ENCODE measurements around the gene FAM210B.
"Not testable (repeated sequence)": the region's sequence is repeated elsewhere in the genome, so short reads cannot be mapped to it uniquely, and the experiment has no call there.

FAM210B gene, protein sequence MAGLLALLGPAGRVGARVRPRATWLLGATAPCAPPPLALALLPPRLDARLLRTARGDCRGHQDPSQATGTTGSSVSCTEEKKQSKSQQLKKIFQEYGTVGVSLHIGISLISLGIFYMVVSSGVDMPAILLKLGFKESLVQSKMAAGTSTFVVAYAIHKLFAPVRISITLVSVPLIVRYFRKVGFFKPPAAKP

GRCh38 chr20:56358600-56359211, at the start of gene FAM210B:
FAM210B (plus strand) TSS chr20:56358974; CDS start chr20:56359006, 32 bp downstream.
- peak; percentile 83 for DNase-seq

- DNase-seq, result no peak
Measured at GRCh38 chr20:56316051-56316450, 42.7 kb upstream of the FAM210B start.

- no peak for DNase-seq
Measured at GRCh38 chr20:56316483-56316882, 42.3 kb upstream of the FAM210B start.

DNA sequence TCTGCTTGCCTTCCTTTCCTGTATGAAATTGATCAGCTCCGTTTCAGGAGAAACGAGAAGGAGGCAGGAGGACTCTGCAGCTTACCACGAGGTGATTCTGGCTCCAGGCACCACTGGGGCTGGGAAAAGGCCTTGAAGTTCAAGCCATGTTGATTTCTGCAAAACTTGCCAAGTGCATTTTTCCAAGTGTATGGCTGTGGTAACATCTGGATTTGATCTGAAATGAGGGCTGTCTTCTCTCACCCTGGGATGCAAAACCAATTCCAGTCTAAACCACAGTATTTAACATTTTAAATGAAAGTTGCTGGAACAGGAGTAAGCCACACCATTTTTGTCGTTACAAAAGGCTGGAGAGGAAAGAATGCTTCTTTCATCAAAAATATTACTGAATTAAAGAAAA, 36.1 kb upstream of the FAM210B start:
- DNase-seq, result no peak

DNA sequence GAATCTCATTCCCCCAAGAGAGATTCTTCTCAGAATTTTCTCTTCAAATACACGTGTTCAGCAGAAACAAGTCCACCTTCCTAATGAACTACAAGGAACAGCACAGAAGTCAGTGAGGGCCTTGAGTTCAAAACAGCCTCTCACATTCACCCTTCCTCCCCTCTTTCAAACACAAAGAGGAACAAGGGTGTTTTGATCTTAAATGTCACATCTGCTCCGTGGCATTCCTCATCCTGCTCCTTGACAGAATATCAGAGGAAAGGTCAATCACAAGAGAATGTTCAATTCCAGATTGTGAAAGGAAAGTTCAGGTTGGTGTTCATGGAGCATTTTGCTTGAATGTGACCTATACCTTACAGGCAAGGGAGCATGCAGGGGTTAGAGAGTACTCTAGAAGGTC, 35.6 kb upstream of the FAM210B start:
- DNase-seq, result no peak

GRCh38 chr20:56323656-56324055, 35.1 kb upstream of the FAM210B start:
- DNase-seq, result no peak

GRCh38 chr20:56324806-56325205, 34.0 kb upstream of the FAM210B start:
- no peak for DNase-seq

DNA sequence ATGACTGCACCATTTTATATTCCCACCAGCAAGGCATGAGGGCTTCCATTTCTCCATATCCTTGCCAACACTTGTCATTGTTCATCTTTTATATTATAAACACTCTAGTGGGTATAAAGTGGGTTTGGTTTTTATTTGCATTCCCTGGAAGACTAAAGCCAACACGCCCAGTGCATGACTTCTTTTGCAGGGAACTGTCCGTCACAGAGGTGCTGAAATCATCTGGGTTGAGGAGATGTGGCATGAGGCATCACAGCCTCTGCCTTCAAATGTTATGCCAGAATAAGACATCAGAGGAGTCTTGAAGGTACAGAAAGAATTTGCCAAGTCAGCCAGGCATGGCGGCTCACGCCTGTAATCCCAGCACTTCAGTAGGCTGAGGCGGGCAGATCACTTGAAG, 29.9 kb upstream of the FAM210B start:
- DNase-seq, result no peak

- DNase-seq, result not testable (repeated sequence)
Measured at GRCh38 chr20:56336709-56337108, 22.1 kb upstream of the FAM210B start.

DNA sequence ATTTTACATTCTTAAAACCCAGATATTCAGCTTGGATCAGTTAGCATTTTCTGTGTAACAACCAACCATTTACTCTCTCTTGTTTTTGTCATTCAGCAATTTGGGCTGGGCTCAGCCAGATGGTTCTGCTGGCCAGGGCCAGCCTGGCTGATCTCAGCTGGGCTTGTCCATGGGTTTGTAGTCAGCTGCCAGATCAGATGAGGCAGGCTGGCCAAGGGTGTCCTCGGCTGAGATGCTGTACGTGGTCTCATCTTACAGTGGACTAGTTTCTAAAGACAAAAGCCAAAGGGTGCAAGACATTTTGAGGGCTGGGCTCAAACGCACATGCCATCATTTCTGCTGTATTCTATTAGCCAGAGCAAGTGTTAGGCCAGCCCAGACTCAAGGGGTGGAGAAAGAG, 16.0 kb upstream of the FAM210B start:
- no peak for DNase-seq

DNA sequence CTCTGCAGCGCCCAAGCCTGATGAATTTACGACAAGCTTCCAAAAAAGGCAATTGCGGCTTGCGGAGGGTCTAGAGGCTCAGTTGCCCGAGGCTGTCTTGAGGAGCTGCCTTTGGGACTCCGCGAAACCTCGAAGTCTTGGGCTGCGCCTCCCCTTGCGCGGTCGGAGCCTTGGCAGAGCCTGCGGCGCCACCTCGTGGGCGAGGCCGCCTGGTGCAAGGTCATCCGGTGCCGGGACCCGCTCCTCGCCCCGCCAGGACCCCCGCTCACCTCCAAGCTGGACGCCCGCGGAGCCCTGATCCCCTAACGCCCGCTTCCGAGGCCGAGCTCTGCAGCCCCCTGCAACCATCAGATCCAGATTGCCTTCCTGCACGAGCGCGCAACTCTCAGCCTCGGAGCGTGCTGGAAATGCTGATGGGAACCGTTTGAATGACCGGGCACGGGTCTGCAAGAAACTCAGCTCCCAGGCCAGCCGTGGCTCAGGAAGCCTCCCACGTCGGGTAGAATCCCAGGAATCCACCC, 14.9 kb upstream of the FAM210B start:
- DNase-seq, result no peak

GRCh38 chr20:56345911-56346310, 12.9 kb upstream of the FAM210B start:
- no peak for DNase-seq

- no peak for DNase-seq
Measured at GRCh38 chr20:56347628-56348304, 11.0 kb upstream of the FAM210B start.

- no peak for DNase-seq
Measured at GRCh38 chr20:56348305-56348693, 10.5 kb upstream of the FAM210B start.

DNA sequence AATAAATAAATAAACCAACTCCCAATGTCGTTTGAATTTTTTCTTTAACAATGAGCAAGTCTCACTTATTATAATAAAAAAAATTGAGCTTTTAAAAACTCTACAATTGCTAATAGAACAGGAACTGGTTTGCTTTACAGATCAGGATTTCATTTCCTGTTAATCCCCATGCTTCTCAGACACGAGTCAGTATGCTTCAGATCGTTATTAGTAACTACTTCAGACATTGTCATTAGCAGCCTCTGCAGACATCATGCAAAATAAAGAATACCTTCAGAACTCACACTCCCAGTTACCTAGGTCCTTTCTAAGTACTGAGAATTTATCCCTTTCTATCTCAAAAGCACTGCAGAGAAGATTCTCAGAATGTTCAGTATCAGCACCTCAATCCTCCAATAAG, 10.0 kb upstream of the FAM210B start:
- no peak for DNase-seq

DNA sequence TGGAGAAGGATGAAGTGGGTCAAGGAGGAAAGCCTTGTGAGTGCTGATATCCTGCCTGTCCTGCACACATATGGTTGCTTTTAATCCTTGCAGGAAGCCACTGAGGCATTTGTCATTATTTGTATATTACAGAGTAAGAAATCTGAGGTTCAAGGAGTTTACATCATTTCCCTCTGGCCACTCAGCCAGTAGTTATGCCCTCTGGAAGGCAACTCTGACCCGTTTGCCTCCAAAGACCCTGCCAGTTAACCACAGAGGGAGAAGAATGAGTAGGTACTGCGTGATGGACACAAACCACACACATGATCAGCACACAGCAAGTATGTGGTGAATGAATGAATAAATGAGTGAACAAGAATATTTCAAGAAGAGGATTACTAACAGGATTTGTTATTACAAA, 7.9 kb upstream of the FAM210B start:
- DNase-seq, result no peak

DNA sequence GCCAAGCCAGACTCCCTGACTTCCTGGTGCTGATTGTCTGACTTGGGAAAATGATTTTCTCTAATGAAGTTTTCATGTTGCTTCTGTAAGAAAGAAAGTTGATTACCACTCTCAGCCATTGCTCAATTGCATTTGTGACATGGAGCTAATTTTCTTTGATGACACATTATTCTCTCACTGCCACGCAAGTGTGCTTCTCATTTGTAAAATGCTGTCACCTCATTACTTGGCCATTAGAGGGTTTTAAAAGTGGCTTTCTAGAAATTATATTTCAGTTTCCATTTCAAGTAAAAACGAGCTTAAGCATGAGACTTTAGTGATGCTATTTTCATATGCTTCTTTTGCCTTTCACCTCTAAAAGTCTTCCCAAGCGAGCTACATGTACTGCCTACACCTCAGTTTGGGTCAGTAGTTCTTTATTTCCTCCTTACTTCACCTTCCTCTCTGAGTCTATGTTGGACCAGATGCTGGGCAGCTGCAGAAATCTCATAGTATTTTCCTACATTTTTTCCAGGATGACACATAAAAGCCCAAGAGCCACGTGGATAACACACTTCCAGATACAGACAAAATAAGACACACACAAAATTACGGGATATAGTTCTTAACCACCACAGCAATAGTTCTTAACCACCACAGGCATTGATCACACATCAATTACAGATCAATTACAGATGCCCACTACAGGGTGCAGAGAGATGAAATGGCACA, 6.3 kb upstream of the FAM210B start:
- DNase-seq, result no peak

GRCh38 chr20:56353356-56353755, 5.4 kb upstream of the FAM210B start:
- no peak for DNase-seq

DNA sequence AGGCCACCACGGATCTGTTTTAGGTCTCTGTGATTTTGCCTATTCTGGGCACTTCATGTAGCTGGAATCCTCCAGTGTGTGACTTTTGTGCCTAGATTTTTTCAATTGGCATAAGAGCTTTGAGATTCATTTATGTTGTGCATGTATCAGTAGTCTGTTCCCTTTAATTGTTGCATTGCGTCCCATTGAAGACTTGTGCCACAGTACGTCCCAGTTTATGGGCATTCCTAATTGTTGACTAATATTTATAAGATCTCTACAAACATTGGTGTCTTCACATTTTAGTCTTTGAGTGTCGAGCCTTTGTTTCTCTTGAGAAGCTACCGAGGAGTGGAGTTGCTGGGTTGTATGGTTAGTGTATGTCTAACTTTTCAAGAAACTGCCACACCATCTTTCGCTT, 704 bp upstream of the FAM210B start:
- no peak for DNase-seq

GRCh38 chr20:56359212-56360132, 698 bp downstream of the FAM210B start:
- DNase-seq, result no peak

DNA sequence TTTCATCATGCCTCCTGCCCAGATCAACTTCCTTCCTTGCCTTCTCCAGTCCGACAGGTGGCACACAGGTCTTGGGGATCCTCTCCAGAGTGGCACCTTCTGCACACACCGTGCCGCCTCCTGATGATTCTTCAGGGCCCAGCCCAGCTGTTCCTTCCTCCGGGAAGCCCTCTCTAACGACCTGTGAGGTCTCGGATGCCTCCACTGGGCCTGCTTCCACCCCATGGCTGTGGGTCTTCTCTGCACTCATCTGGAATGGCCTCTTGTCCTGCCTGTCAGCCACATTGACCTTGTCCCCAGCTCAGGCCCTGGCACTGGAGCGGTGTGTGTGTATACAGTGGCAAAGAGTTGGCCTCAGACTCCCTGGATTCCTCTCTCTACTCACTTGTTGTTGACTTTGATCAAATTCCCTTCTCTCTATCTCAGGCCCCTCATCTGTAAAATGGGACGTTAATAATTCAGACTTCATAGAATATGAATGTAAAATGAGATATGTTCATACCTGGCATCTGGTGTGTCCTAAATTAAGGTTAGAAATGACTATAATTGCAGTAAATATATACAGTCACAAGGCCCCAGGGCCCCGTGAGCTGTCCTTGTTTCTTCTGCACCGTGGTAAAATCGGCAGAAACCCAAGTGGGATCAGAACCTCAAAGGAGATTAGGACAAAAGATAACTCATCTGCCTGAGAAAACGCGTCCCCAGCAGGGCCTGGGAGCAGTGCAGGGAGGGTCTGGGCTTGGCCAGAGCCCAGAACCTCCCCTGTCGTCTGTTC, 1.5 kb downstream of the FAM210B start:
- no peak for DNase-seq

- no peak for DNase-seq
Measured at GRCh38 chr20:56360908-56361205, 2.1 kb downstream of the FAM210B start.
